Fibroblast of lung (primary cell): Measurements from ENCODE around the gene ALPK3. TPM values are rescaled to one million over a fixed set of nuclear protein-coding genes. Genes with fewer than 3 reads are reported as not detected.
A peak's percentile ranks its signal among the peaks of the same experiment; 100 is the strongest.

Source experiments
- DNase-seq, 2 donors: peaks; one replicate each; pipeline versions ENCODE4 v3.0.0 to v3.0.0-alpha.2; 2010; ENCODE audit warnings: low read depth in 2 of 2
- H2AFZ ChIP-seq: 2 replicates; pipeline ENCODE4 v1.5.1; 2012; ENCODE audit warnings: low read length, control low read depth, inconsistent platforms
- H3K27ac ChIP-seq: 2 replicates; pipeline ENCODE4 v1.5.1; 2011; ENCODE audit warnings: low read length, control low read depth; ENCODE audit not compliant: insufficient read depth
- H3K27me3 ChIP-seq: 2 replicates; pipeline ENCODE4 v1.5.1; 2011; ENCODE audit warnings: mild to moderate bottlenecking, low read length; ENCODE audit not compliant: control insufficient read depth, insufficient read depth
- H3K36me3 ChIP-seq: 2 replicates; pipeline ENCODE4 v1.5.1; 2011; ENCODE audit warnings: low read length; ENCODE audit not compliant: control insufficient read depth, insufficient read depth
- H3K4me1 ChIP-seq: 2 replicates; pipeline ENCODE4 v1.5.1; 2011; ENCODE audit warnings: low read length; ENCODE audit not compliant: control insufficient read depth, insufficient read depth; ENCODE audit errors: extremely low read depth
- H3K4me2 ChIP-seq: 2 replicates; pipeline ENCODE4 v1.5.1; 2011; ENCODE audit warnings: low read length, control low read depth; ENCODE audit not compliant: insufficient read depth; ENCODE audit errors: extremely low read depth
- H3K4me3 ChIP-seq, 4 experiments: fragments of 200-600 bp in 1 of 4; sonication (generic) in 1 of 4; replicated peaks in 1 of 4; 2 replicates each; pipeline ENCODE4 v1.5.1; 2011 to 2016; ENCODE audit warnings: low read length in 4 of 4, low read depth in 3 of 4, mild to moderate bottlenecking in 3 of 4, control low read depth in 2 of 4, inconsistent platforms in 1 of 4, mixed read lengths in 1 of 4; ENCODE audit not compliant: insufficient read depth in 1 of 4; ENCODE audit errors: control extremely low read depth in 1 of 4
- H3K79me2 ChIP-seq: 2 replicates; pipeline ENCODE4 v1.5.1; 2012; ENCODE audit warnings: mild to moderate bottlenecking, low read length, inconsistent platforms; ENCODE audit not compliant: control insufficient read depth, insufficient read depth
- H3K9ac ChIP-seq: 2 replicates; pipeline ENCODE4 v1.5.1; 2011; ENCODE audit warnings: mild to moderate bottlenecking, low read length, control low read depth; ENCODE audit not compliant: insufficient read depth
- H3K9me3 ChIP-seq: 2 replicates; pipeline ENCODE4 v1.5.1; 2012; ENCODE audit warnings: low read depth, low read length; ENCODE audit not compliant: control insufficient read depth, insufficient read depth
- H4K20me1 ChIP-seq: 2 replicates; pipeline ENCODE4 v1.5.1; 2011; ENCODE audit warnings: low read length; ENCODE audit not compliant: control insufficient read depth, insufficient read depth; ENCODE audit errors: extremely low read depth
- EZH2 ChIP-seq: IDR thresholded peaks from 2 replicates; pipeline ENCODE4 v1.5.1; 2012; ENCODE audit warnings: low read length, control low read depth, mild to moderate bottlenecking; ENCODE audit errors: missing control alignments
- polyA plus RNA-seq, 2 donors: library from polyadenylated mRNA; depleted of rRNA in 1 of 2; stranded (reverse) in 1 of 2; unstranded in 1 of 2; fragments of >200 nt; gene quantifications; 2 replicates each; pipeline ENCODE4 v1.2.1, GENCODE V29; 2011 to 2012; ENCODE audit warnings: missing spikeins in 1 of 2
- total RNA-seq: library from RNA; depleted of rRNA; stranded (reverse); fragments of >200 nt; gene quantifications from 2 replicates; pipeline ENCODE4 v1.2.1, GENCODE V29; 2014
- TF ChIP-seq, protein P1 (sequence below), 2 donors: IDR thresholded peaks in 1 of 2; conservative IDR thresholded peaks in 1 of 2; 1 replicate in 1 of 2; 2 replicates in 1 of 2; pipeline ENCODE4 v1.5.1; 2011 to 2012; ENCODE audit warnings: low read length in 2 of 2, control low read depth in 1 of 2, inconsistent platforms in 1 of 2, low read depth in 1 of 2, mild to moderate bottlenecking in 1 of 2

Gene ALPK3
- total and polyA plus RNA-seq, 2 donors (not counting 1 experiment from before 2014, with no cell fraction given), result 0.03 to 0.50 TPM

DNA sequence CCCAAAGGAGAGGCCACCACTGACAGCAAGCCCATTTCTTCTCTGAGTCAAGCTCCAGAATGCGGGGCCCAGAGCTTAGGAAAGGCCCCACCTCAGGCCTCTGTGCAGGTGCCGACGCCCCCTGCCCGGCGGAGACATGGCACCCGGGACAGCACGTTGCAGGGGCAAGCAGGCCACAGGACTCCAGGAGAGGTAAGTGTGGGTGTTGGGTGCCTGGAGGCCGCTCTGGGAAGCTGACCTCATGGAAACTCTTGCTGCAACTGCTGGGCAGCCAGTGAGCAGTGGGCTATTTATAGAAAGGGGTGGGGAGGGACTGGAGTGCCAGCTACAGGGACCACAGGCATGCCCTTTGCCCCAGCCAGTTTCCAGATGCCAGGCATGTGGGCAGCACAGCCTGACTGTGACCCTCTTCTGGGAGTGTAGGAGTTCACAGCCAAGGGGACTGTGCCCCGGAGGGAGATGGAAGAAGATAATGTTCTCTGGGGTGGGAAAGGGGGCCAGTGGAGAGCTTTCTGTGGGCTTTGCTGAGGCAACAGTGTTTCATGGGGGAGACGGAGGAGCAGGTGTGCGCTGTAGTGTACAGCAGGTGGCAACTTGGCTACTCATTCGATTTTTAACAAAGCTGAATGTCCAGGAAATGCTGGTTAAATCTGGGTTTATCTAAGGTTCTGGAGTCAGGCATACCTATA, 23.7 kb downstream of the ALPK3 start:
- no peak overlapping the region for H3K4me2 ChIP-seq

DNA sequence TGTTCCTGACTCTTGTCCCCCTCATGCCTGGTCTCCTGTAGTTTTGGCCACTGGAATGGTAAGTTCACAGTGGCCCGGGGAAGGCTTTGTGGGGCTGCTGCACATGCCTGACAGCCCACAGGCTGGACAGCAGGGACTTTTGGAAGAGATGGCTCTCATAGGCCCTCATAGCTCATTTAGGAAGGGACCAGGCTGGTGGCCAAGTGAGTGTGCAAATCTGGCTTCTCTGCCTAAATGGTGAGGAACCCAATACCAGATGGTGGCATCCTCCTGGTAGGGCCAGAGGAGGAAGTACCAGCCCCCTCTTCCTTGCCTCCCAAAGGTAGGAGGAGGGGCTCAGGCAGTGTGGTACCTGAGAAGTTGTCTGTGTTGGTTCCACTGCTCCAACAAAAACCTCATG, 25.6 kb downstream of the ALPK3 start:
- Histone ChIP-seq H3K9me3 (no peaks in the 10 kb centered on the region), H2AFZ (no peak overlapping the region), H3K79me2 (no peaks in the 10 kb centered on the region), H3K4me3 (no peak overlapping the region), H3K27ac (no peak overlapping the region), H4K20me1 (no peaks in the 10 kb centered on the region), H3K4me1 (peaks cover 4% of the 10 kb centered on the region), H3K4me2 (no peak overlapping the region), H3K27me3 (no peaks in the 10 kb centered on the region), H3K36me3 (no peaks in the 10 kb centered on the region), H3K9ac (no peak overlapping the region)
- TF ChIP-seq, protein P1, sequence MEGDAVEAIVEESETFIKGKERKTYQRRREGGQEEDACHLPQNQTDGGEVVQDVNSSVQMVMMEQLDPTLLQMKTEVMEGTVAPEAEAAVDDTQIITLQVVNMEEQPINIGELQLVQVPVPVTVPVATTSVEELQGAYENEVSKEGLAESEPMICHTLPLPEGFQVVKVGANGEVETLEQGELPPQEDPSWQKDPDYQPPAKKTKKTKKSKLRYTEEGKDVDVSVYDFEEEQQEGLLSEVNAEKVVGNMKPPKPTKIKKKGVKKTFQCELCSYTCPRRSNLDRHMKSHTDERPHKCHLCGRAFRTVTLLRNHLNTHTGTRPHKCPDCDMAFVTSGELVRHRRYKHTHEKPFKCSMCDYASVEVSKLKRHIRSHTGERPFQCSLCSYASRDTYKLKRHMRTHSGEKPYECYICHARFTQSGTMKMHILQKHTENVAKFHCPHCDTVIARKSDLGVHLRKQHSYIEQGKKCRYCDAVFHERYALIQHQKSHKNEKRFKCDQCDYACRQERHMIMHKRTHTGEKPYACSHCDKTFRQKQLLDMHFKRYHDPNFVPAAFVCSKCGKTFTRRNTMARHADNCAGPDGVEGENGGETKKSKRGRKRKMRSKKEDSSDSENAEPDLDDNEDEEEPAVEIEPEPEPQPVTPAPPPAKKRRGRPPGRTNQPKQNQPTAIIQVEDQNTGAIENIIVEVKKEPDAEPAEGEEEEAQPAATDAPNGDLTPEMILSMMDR (conservative IDR thresholded peaks at IDR 0.05 in 1 of 2, IDR thresholded peaks at IDR 0.05 in 1 of 2; ENCODE audit: low read depth in 1 of 2, low read length in 2 of 2), result no peak
- no peak for TF ChIP-seq EZH2
- DNase-seq, result no peak

More for the DNA sequence above, 23.7 kb downstream of the ALPK3 start:
- H3K9ac ChIP-seq, result no peak overlapping the region
- no peaks in the 10 kb centered on the region for H4K20me1 ChIP-seq
- peak; percentile 50 to 63 for DNase-seq
- no peaks in the 10 kb centered on the region for H3K79me2 ChIP-seq
- no peak for TF ChIP-seq EZH2
- no peak overlapping the region for H3K4me3 ChIP-seq
- H3K27me3 ChIP-seq, result peaks cover 8% of the 10 kb centered on the region
- no peak overlapping the region for H3K27ac ChIP-seq
- H3K4me1 ChIP-seq, result peaks cover 4% of the 10 kb centered on the region
- H2AFZ ChIP-seq, result no peak overlapping the region
- H3K9me3 ChIP-seq, result no peaks in the 10 kb centered on the region
- no peaks in the 10 kb centered on the region for H3K36me3 ChIP-seq

- H3K36me3 ChIP-seq, result no peaks in the 10 kb centered on the region
- H3K27me3 ChIP-seq, result no peaks in the 10 kb centered on the region
- H3K4me2 ChIP-seq, result no peak overlapping the region
- peaks cover 4% of the 10 kb centered on the region for H3K4me1 ChIP-seq
- no peak overlapping the region for H3K9ac ChIP-seq
- no peaks in the 10 kb centered on the region for H4K20me1 ChIP-seq
- TF ChIP-seq, protein P1 (conservative IDR thresholded peaks at IDR 0.05 in 1 of 2, IDR thresholded peaks at IDR 0.05 in 1 of 2; ENCODE audit: low read depth in 1 of 2, low read length in 2 of 2), result no peak
- TF ChIP-seq EZH2, result no peak
- H3K27ac ChIP-seq, result no peak overlapping the region
- DNase-seq, result no peak
- no peaks in the 10 kb centered on the region for H3K9me3 ChIP-seq
- no peak overlapping the region for H3K4me3 ChIP-seq
- H3K79me2 ChIP-seq, result no peaks in the 10 kb centered on the region
- no peak overlapping the region for H2AFZ ChIP-seq
These were observed 27.8 kb downstream of the ALPK3 start for GRCh38 chr15:84844964-84845363.
